ENCODE results near the gene BBC3. TPM values are rescaled to one million over a fixed set of nuclear protein-coding genes. Genes with fewer than 3 reads are reported as not detected.

BBC3 gene
- total RNA-seq, 1 experiment from 2014 or later, result 9.8 TPM

GRCh38 chr19:47183601-47184000, 47.4 kb downstream of the BBC3 start:
- Mint-ChIP-seq H3K4me1 (ENCODE audit: low read depth, unreplicated experiment) (peaks cover 25% of the 10 kb centered on the region), H3K4me3 (ENCODE audit: low read depth, unreplicated experiment) (no peak overlapping the region), H3K36me3 (ENCODE audit: insufficient read depth, unreplicated experiment) (peaks cover 71% of the 10 kb centered on the region), H3K27me3 (ENCODE audit: unreplicated experiment) (no peaks in the 10 kb centered on the region), H3K9me3 (ENCODE audit: low read depth, unreplicated experiment) (no peaks in the 10 kb centered on the region), H3K27ac (ENCODE audit: unreplicated experiment) (no peak overlapping the region)
- BruUV-seq (replicated peaks), result no TSS peak
- DNase-seq, result no peak
- TF ChIP-seq CTCF (IDR thresholded peaks at IDR 0.05; ENCODE audit: unreplicated experiment), result no peak
- CTCF ChIA-PET, result interaction anchor here (0.9 kb wide), 1 partner anchor 13 kb away, joined by 3 read pairs; no protein-coding TSS in a partner anchor
- intact Hi-C loops (cut with micrococcal nuclease; ENCODE audit: unreplicated experiment), result no loop called here

GRCh38 chr19:47179653-47180310, 51.2 kb downstream of the BBC3 start:
- TF ChIP-seq CTCF (IDR thresholded peaks at IDR 0.05; ENCODE audit: unreplicated experiment), result no peak
- Mint-ChIP-seq H3K4me1 (ENCODE audit: low read depth, unreplicated experiment) (no peaks in the 10 kb centered on the region), H3K27me3 (ENCODE audit: unreplicated experiment) (no peaks in the 10 kb centered on the region), H3K27ac (ENCODE audit: unreplicated experiment) (no peak overlapping the region), H3K4me3 (ENCODE audit: low read depth, unreplicated experiment) (no peak overlapping the region), H3K9me3 (ENCODE audit: low read depth, unreplicated experiment) (no peaks in the 10 kb centered on the region), H3K36me3 (ENCODE audit: insufficient read depth, unreplicated experiment) (peaks cover 70% of the 10 kb centered on the region)
- DNase-seq, result no peak
- CTCF ChIA-PET, result no interaction called here
- BruUV-seq (replicated peaks), result no TSS peak
- intact Hi-C loops (cut with micrococcal nuclease; ENCODE audit: unreplicated experiment), result no loop called here

GRCh38 chr19:47176627-47177090, 54.3 kb downstream of the BBC3 start:
- DNase-seq, result no peak
- CTCF ChIA-PET, result no interaction called here
- Mint-ChIP-seq H3K4me3 (ENCODE audit: low read depth, unreplicated experiment) (no peak overlapping the region), H3K36me3 (ENCODE audit: insufficient read depth, unreplicated experiment) (peaks cover 79% of the 10 kb centered on the region), H3K27me3 (ENCODE audit: unreplicated experiment) (no peaks in the 10 kb centered on the region), H3K9me3 (ENCODE audit: low read depth, unreplicated experiment) (no peaks in the 10 kb centered on the region), H3K4me1 (ENCODE audit: low read depth, unreplicated experiment) (no peaks in the 10 kb centered on the region), H3K27ac (ENCODE audit: unreplicated experiment) (no peak overlapping the region)
- TF ChIP-seq CTCF (IDR thresholded peaks at IDR 0.05; ENCODE audit: unreplicated experiment), result no peak
- intact Hi-C loops (cut with micrococcal nuclease; ENCODE audit: unreplicated experiment), result no loop called here
- no TSS peak for BruUV-seq (replicated peaks)

GRCh38 chr19:47176071-47176626, 54.9 kb downstream of the BBC3 start:
- no TSS peak for BruUV-seq (replicated peaks)
- TF ChIP-seq CTCF (IDR thresholded peaks at IDR 0.05; ENCODE audit: unreplicated experiment), result no peak
- Mint-ChIP-seq H3K36me3 (ENCODE audit: insufficient read depth, unreplicated experiment) (peaks cover 84% of the 10 kb centered on the region), H3K4me1 (ENCODE audit: low read depth, unreplicated experiment) (no peaks in the 10 kb centered on the region), H3K27ac (ENCODE audit: unreplicated experiment) (no peak overlapping the region), H3K27me3 (ENCODE audit: unreplicated experiment) (no peaks in the 10 kb centered on the region), H3K4me3 (ENCODE audit: low read depth, unreplicated experiment) (no peak overlapping the region), H3K9me3 (ENCODE audit: low read depth, unreplicated experiment) (no peaks in the 10 kb centered on the region)
- intact Hi-C loops (cut with micrococcal nuclease; ENCODE audit: unreplicated experiment), result no loop called here
- no peak for DNase-seq
- CTCF ChIA-PET, result no interaction called here
